HEK293T (cell line): Measurements from ENCODE around the gene SELENOM.

Experiments
- CTCF ChIA-PET: fragments of 350-600 bp; formaldehyde crosslinking; extraction: SDS; loops from one replicate; lab custom pipeline; 2021; ENCODE audit warnings: antibody characterized with exemption, inconsistent platforms; lab: Yijun Ruan, JAX
- POLR2A ChIA-PET: fragments of 350-600 bp; formaldehyde crosslinking; extraction: SDS; loops from one replicate; lab custom pipeline; 2020; ENCODE audit warnings: antibody characterized with exemption, inconsistent platforms; lab: Yijun Ruan, JAX
- DNase-seq: peaks from one replicate; pipeline ENCODE4 v3.0.0; 2012; ENCODE audit warnings: mixed read lengths; ENCODE audit errors: extremely low spot score
- ARNT ChIP-seq: fragments of 450-650 bp; IDR thresholded peaks from 2 replicates; pipeline ENCODE4 v1.6.1; 2017; ENCODE audit warnings: mild to moderate bottlenecking
- BHLHE40 ChIP-seq: fragments of 450-650 bp; IDR thresholded peaks from 2 replicates; pipeline ENCODE4 v1.6.1; 2016; ENCODE audit warnings: mild to moderate bottlenecking, moderate library complexity, borderline replicate concordance
- CTBP1 ChIP-seq: fragments of 450-650 bp; IDR thresholded peaks from 2 replicates; pipeline ENCODE4 v1.6.1; 2016; ENCODE audit warnings: borderline replicate concordance
- ELF4 ChIP-seq: fragments of 450-650 bp; IDR thresholded peaks from 2 replicates; pipeline ENCODE4 v1.6.1; 2017; ENCODE audit warnings: antibody characterized with exemption
- FOXA1 ChIP-seq: fragments of 450-650 bp; IDR thresholded peaks from 2 replicates; pipeline ENCODE4 v1.6.1; 2016; ENCODE audit warnings: mild to moderate bottlenecking
- FOXK2 ChIP-seq: fragments of 450-650 bp; IDR thresholded peaks from 2 replicates; pipeline ENCODE4 v1.6.1; 2016; ENCODE audit warnings: mild to moderate bottlenecking
- FOXM1 ChIP-seq: fragments of 450-650 bp; IDR thresholded peaks from 2 replicates; pipeline ENCODE4 v1.6.1; 2017; ENCODE audit warnings: mild to moderate bottlenecking, borderline replicate concordance
- HDGF ChIP-seq: fragments of 450-650 bp; IDR thresholded peaks from 2 replicates; pipeline ENCODE4 v1.6.1; 2017; ENCODE audit warnings: antibody characterized with exemption, borderline replicate concordance
- L3MBTL2 ChIP-seq: fragments of 450-650 bp; conservative IDR thresholded peaks from 2 replicates; pipeline ENCODE4 v1.6.1; 2016; ENCODE audit warnings: mild to moderate bottlenecking
- LEF1 ChIP-seq: fragments of 450-650 bp; IDR thresholded peaks from 2 replicates; pipeline ENCODE4 v1.6.1; 2017; ENCODE audit warnings: mild to moderate bottlenecking, borderline replicate concordance
- NFRKB ChIP-seq: fragments of 450-650 bp; IDR thresholded peaks from 2 replicates; pipeline ENCODE4 v1.6.1; 2016; ENCODE audit warnings: mild to moderate bottlenecking, moderate library complexity
- PKNOX1 ChIP-seq: fragments of 450-650 bp; IDR thresholded peaks from 2 replicates; pipeline ENCODE4 v1.6.1; 2016
- SP1 ChIP-seq: fragments of 450-650 bp; IDR thresholded peaks from 2 replicates; pipeline ENCODE4 v1.6.1; 2017
- SUZ12 ChIP-seq: fragments of 450-650 bp; IDR thresholded peaks from 2 replicates; pipeline ENCODE4 v1.6.1; 2016; ENCODE audit warnings: mild to moderate bottlenecking
- TARDBP ChIP-seq: fragments of 450-650 bp; IDR thresholded peaks from 2 replicates; pipeline ENCODE4 v1.6.1; 2016
- ZNF384 ChIP-seq: fragments of 450-650 bp; IDR thresholded peaks from 2 replicates; pipeline ENCODE4 v1.6.1; 2016

Gene SELENOM

GRCh38 chr22:31105282-31105929 is 2.0 kb downstream of the SELENOM start:
- TF ChIP-seq ZNF384 (no peak), TARDBP (no peak), HDGF (no peak), ELF4 (no peak), PKNOX1 (no peak), FOXK2 (no peak), BHLHE40 (no peak)
- CTCF ChIA-PET, result no interaction called here
- no peak for DNase-seq
- POLR2A ChIA-PET, result no interaction called here

GRCh38 chr22:31104869-31105268 is 2.5 kb downstream of the SELENOM start:
- TF ChIP-seq HDGF (no peak), CTBP1 (no peak), NFRKB (no peak), PKNOX1 (no peak), FOXA1 (no peak), ELF4 (no peak), LEF1 (no peak)
- ChIA-PET POLR2A (no interaction called here), CTCF (no interaction called here)
- DNase-seq, result no peak

- DNase-seq, result no peak
- no peak for TF ChIP-seq LEF1
- TF ChIP-seq ELF4, result no peak
- no peak for TF ChIP-seq FOXA1
- no peak for TF ChIP-seq PKNOX1
- TF ChIP-seq BHLHE40, result no peak
- no peak for TF ChIP-seq NFRKB
- TF ChIP-seq SUZ12, result no peak
- ChIA-PET CTCF (no interaction called here), POLR2A (no interaction called here)
These were observed 3.3 kb downstream of the SELENOM start for GRCh38 chr22:31103899-31104694.

GRCh38 chr22:31103111-31103510 is 4.3 kb downstream of the SELENOM start:
- TF ChIP-seq ARNT, result no peak
- TF ChIP-seq L3MBTL2, result no peak
- ChIA-PET POLR2A (no interaction called here), CTCF (interaction anchor here (1.1 kb wide), 1 partner anchor 13 kb away, joined by 4 read pairs; no protein-coding TSS in a partner anchor)
- no peak for DNase-seq

GRCh38 chr22:31102441-31103081 is 4.8 kb downstream of the SELENOM start:
- ChIA-PET CTCF (interaction anchor here (1.1 kb wide), 1 partner anchor 13 kb away, joined by 4 read pairs; no protein-coding TSS in a partner anchor), POLR2A (interaction anchor here (0.8 to 1.7 kb wide), 2 partner anchors 21 kb away, joined by 3 to 6 read pairs; partner anchors contain the start of genes INPP5J and SMTN)
- DNase-seq, result no peak
- TF ChIP-seq ZNF384 (no peak), CTBP1 (no peak), PKNOX1 (no peak), L3MBTL2 (no peak), BHLHE40 (no peak), NFRKB (no peak), SUZ12 (no peak), SP1 (no peak), FOXK2 (no peak), FOXM1 (no peak), LEF1 (no peak), HDGF (no peak), TARDBP (no peak), ARNT (no peak), ELF4 (no peak), FOXA1 (no peak)
